ENCODE results near the gene PTPRO. TPM values are rescaled to one million over a fixed set of nuclear protein-coding genes. Genes with fewer than 3 reads are reported as not detected.

The PTPRO gene
- total RNA-seq, 2 experiments from 2014 or later, result 0.47 to 0.63 TPM

DNA sequence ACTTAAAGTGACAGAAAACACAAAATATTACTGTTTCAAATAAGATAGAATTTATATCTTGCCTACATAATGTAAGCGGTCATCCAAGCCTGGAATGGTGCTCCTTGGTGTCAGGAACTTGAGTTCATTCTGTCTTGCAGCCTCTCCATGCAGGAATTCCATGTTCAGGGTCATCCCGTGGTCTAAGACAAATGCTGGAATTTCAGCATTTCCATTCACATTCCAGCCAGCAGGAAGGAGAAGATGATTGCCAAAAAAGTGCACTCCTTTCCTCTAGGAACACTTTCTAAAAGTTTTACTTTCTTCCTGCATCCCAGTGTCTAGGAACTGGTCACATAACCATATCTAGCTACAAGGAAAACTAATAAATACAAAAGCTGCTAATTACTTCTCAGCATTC, 106.3 kb downstream of the PTPRO start:
- DNase-seq, result no peak
- ChIA-PET CTCF (no interaction called here), POLR2A (no interaction called here)
- Mint-ChIP-seq H3K4me3 (no peak overlapping the region), H3K27me3 (peaks cover 11% of the 10 kb centered on the region), H3K4me1 (ENCODE audit: low read depth) (no peaks in the 10 kb centered on the region), H3K9me3 (no peaks in the 10 kb centered on the region), H3K27ac (no peak overlapping the region), H3K36me3 (ENCODE audit: low read depth) (no peaks in the 10 kb centered on the region)
- no peak for TF ChIP-seq CTCF (IDR thresholded peaks at IDR 0.05)
- ATAC-seq, result no peak
- intact Hi-C loops (cut with micrococcal nuclease), result no loop called here

DNA sequence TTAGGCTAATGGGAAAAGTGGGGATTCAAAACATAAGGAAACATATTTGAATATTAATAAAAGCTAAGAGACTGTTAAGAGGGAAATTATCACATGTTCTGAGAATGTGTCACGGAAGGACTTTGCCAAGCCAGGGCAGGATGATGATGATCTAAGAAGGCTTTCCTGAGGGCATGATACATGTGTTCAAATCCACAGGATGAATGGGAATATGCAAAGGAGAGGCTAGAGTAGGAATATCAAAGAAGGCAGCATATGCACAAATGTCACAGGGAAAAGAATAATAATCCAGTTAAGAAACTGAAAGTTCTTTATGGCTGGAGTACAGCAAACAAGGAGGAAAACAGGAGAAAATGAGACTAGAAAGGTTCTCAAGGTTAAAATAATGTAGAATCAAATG, 107.0 kb downstream of the PTPRO start:
- Mint-ChIP-seq H3K9me3 (no peaks in the 10 kb centered on the region), H3K27ac (no peak overlapping the region), H3K27me3 (peaks cover 11% of the 10 kb centered on the region), H3K4me1 (ENCODE audit: low read depth) (no peaks in the 10 kb centered on the region), H3K4me3 (no peak overlapping the region), H3K36me3 (ENCODE audit: low read depth) (no peaks in the 10 kb centered on the region)
- ChIA-PET POLR2A (no interaction called here), CTCF (no interaction called here)
- ATAC-seq, result no peak
- no peak for TF ChIP-seq CTCF (IDR thresholded peaks at IDR 0.05)
- intact Hi-C loops (cut with micrococcal nuclease), result no loop called here
- no peak for DNase-seq

DNA sequence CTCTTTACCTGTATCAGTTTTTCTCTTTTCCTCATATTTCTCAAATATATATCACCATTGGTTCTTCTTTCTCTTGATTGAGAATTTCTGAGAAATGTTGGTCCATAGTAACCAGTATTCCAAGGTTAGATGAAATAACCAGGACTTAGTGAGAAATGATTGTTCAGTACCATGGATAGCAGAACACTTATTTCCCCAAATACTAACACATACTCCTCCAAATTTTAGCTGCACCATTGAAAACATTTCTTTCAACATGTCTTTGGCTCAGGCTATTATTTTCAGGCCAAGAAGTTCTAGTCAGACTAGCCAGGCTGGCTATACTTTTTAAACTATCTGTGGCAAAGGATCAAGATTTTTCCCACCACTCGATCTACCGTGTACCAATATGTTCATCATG, 113.3 kb downstream of the PTPRO start:
- DNase-seq (no peak), ATAC-seq (no peak)
- peaks cover 9% of the 10 kb centered on the region for H3K27me3 Mint-ChIP-seq
- CTCF ChIA-PET, result no interaction called here
- H3K4me1 Mint-ChIP-seq (ENCODE audit: low read depth), result no peaks in the 10 kb centered on the region
- intact Hi-C loops (cut with micrococcal nuclease), result no loop called here
- no peak for TF ChIP-seq CTCF (IDR thresholded peaks at IDR 0.05)
- H3K9me3 Mint-ChIP-seq, result peaks cover 9% of the 10 kb centered on the region
- POLR2A ChIA-PET, result no interaction called here
- no peak overlapping the region for H3K4me3 Mint-ChIP-seq
- H3K36me3 Mint-ChIP-seq (ENCODE audit: low read depth), result no peaks in the 10 kb centered on the region
- H3K27ac Mint-ChIP-seq, result no peak overlapping the region

DNA sequence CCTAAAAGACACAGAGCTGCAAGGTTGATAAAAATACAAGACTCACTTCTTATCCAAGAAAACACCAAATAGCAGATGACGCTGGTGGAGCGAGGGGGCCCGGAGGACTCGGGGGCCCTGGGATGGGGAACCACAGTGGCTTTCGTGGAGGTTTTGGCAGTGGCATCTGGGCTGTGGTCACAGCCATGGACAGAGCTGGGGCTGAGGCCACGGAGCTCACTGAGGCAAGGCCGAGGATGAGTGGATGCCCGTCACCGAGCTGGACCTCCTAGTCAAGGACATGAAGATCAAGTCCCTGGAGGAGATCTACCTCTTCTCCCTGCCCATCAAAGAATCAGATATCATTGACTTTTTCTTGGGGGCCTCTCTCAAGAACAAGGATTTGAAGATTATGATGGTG, 117.2 kb downstream of the PTPRO start:
- no peak overlapping the region for H3K27ac Mint-ChIP-seq
- CTCF ChIA-PET, result no interaction called here
- no peak for DNase-seq
- intact Hi-C loops (cut with micrococcal nuclease), result no loop called here
- peaks cover 9% of the 10 kb centered on the region for H3K9me3 Mint-ChIP-seq
- no peak for TF ChIP-seq CTCF (IDR thresholded peaks at IDR 0.05)
- H3K4me3 Mint-ChIP-seq, result no peak overlapping the region
- POLR2A ChIA-PET, result no interaction called here
- H3K27me3 Mint-ChIP-seq, result peaks cover 5% of the 10 kb centered on the region
- no peaks in the 10 kb centered on the region for H3K4me1 Mint-ChIP-seq (ENCODE audit: low read depth)
- no peaks in the 10 kb centered on the region for H3K36me3 Mint-ChIP-seq (ENCODE audit: low read depth)
- no peak for ATAC-seq

GRCh38 chr12:15443050-15443449, 120.7 kb downstream of the PTPRO start:
- DNase-seq (no peak), ATAC-seq (no peak)
- H3K27me3 Mint-ChIP-seq, result peaks cover 2% of the 10 kb centered on the region
- peaks cover 6% of the 10 kb centered on the region for H3K9me3 Mint-ChIP-seq
- H3K4me3 Mint-ChIP-seq, result no peak overlapping the region
- H3K4me1 Mint-ChIP-seq (ENCODE audit: low read depth), result no peaks in the 10 kb centered on the region
- intact Hi-C loops (cut with micrococcal nuclease), result no loop called here
- no peak for TF ChIP-seq CTCF (IDR thresholded peaks at IDR 0.05)
- ChIA-PET CTCF (no interaction called here), POLR2A (no interaction called here)
- H3K27ac Mint-ChIP-seq, result no peak overlapping the region
- H3K36me3 Mint-ChIP-seq (ENCODE audit: low read depth), result no peaks in the 10 kb centered on the region

All from activated CD8-positive, alpha-beta T cell treated with anti-CD3 and anti-CD28 coated beads for 36 hours (primary cell).